ENCODE measurements around the gene WNT7B. TPM values are rescaled to one million over a fixed set of nuclear protein-coding genes. Genes with fewer than 3 reads are reported as not detected.

WNT7B gene
- total RNA-seq, 1 donor from 2014 or later: 5.4 TPM

DNA sequence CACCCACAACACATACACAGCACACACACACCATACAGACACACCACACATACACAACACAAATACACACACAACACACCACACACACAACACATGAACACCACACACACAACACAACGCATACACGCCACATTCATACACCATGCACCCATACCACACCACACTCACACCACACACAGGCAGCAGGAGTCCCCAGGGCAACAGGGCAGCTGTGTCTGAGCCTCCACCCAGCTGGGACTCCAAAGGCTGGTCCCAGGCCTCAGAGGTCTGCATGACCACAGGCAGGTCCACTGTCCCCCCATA is 3.3 kb upstream of the WNT7B start:
- Histone ChIP-seq H3K36me3 (no peaks in the 10 kb centered on the region), H3K27ac (no peak overlapping the region), H3K9me3 (no peaks in the 10 kb centered on the region), H3K4me1 (peaks cover 22% of the 10 kb centered on the region), H3K27me3 (peaks cover 27% of the 10 kb centered on the region), H3K4me3 (no peak overlapping the region)
- TF ChIP-seq, protein P1, sequence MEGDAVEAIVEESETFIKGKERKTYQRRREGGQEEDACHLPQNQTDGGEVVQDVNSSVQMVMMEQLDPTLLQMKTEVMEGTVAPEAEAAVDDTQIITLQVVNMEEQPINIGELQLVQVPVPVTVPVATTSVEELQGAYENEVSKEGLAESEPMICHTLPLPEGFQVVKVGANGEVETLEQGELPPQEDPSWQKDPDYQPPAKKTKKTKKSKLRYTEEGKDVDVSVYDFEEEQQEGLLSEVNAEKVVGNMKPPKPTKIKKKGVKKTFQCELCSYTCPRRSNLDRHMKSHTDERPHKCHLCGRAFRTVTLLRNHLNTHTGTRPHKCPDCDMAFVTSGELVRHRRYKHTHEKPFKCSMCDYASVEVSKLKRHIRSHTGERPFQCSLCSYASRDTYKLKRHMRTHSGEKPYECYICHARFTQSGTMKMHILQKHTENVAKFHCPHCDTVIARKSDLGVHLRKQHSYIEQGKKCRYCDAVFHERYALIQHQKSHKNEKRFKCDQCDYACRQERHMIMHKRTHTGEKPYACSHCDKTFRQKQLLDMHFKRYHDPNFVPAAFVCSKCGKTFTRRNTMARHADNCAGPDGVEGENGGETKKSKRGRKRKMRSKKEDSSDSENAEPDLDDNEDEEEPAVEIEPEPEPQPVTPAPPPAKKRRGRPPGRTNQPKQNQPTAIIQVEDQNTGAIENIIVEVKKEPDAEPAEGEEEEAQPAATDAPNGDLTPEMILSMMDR (IDR thresholded peaks at IDR 0.05): no peak
- ATAC-seq (no peak), DNase-seq (no peak)
- intact Hi-C loops (cut with DNase I): no loop called here

DNA sequence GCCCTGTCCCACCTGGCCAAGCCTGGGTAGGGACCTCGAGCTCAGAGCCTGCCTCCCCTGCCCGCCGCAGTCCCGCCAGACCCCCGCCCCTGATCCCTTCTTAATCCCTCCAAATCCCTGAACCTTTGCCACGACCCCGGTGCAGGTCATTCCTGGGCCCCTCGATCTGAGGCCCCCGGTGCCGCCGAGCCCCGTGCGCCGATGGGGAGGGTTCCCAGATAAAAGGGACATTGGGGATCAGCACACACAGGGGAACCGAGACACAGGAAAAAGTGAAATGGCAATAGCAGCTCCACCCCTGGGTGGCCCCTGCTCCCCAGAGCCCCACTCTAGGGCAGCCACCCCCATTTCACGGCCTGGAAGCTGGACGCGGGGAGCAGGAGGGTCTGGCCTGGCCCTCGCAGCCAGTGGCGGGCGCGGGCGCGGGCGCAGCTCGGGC is 1.3 kb upstream of the WNT7B start:
- H3K27ac ChIP-seq: no peak overlapping the region
- H3K9me3 ChIP-seq: no peaks in the 10 kb centered on the region
- ATAC-seq: no peak
- H3K4me3 ChIP-seq: peak overlapping the region; percentile 63
- no peaks in the 10 kb centered on the region for H3K36me3 ChIP-seq
- peaks cover 26% of the 10 kb centered on the region for H3K4me1 ChIP-seq
- no peak for DNase-seq
- TF ChIP-seq, protein P1 (IDR thresholded peaks at IDR 0.05): no peak
- H3K27me3 ChIP-seq: peaks cover 46% of the 10 kb centered on the region
- intact Hi-C loops (cut with DNase I): no loop called here

DNA sequence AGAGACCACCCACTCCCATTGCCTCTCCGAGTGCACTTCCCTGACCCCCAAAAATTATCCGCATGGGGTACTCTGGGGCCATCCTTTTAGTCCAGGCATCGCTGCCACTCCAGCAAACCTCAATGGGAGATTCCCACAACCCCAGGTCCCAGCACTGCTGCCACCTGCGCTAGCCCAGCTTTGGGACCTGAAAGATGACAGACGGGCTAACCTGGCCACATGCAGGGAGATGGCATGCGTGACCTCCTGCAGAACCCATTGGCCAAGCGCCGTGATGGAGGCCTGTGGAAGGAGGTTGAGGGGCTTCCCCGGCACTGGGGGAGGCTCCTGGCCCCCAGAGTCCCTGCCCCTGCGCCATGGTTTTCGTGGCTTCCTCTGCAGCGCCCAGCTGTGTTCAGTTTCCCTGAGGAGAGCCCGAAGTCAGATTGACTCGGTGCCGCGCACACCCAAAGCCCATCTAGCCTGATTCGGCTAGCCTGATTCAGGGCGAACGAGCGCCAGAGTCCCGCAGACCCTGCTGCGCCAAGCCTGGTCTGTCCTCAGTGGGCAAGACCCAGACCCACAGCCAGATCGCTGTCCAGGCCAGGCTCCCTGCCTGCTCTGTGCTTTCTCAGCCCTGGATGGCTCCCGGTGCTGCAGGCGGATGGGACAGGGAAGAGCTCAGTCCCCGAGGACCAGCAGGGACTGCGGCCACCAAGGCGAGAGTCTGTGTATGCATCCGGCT is 751 bp upstream of the WNT7B start:
- Histone ChIP-seq H3K27ac (no peak overlapping the region), H3K4me3 (peak overlapping the region; percentile 45), H3K36me3 (no peaks in the 10 kb centered on the region), H3K27me3 (peaks cover 52% of the 10 kb centered on the region), H3K9me3 (no peaks in the 10 kb centered on the region), H3K4me1 (peaks cover 26% of the 10 kb centered on the region)
- TF ChIP-seq, protein P1 (IDR thresholded peaks at IDR 0.05): no peak
- intact Hi-C loops (cut with DNase I): no loop called here
- no peak for DNase-seq
- no peak for ATAC-seq

DNA sequence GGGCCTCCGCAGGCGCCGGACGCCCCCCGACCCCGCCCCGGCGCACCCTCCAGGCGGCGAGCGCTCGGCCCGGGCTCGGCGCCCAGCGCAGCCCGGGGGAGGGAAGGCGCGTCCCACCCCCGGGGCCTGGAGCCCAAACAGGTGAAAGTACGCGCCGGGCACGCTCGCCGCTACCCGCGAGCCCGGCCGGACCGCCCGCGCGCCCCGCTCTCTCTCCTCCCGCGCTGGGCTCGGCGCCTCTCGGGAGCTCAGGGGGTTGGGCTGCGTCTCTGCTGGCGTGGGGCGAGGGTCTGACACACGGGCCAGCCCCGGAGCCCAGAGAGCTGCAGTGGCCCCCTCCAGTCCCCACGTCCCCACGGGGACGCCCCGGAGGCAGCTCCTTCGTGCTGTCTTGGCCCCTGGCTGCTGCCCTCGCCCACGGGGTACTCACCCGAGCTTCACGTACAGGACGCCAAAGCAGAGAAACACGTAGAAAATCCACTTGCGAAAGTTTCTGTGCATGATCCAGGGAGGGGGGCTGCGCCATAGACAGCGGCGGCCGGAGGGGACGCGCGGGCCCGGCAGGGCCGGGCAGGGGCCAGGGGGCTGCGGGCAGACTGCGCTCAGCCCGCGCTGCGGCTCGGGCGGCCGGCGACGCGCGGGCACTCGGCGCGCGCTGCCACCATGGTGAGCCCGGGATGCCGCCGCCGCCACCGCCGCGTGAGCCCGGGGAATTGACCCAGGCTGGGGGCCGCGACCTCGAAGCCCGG is 534 bp downstream of the WNT7B start:
- intact Hi-C loops (cut with DNase I): no loop called here
- Histone ChIP-seq H3K4me3 (peak overlapping the region; percentile 45), H3K4me1 (peaks cover 27% of the 10 kb centered on the region), H3K36me3 (no peaks in the 10 kb centered on the region), H3K27me3 (peaks cover 65% of the 10 kb centered on the region), H3K9me3 (no peaks in the 10 kb centered on the region), H3K27ac (no peak overlapping the region)
- ATAC-seq (no peak), DNase-seq (peak; percentile 73)
- TF ChIP-seq, protein P1 (IDR thresholded peaks at IDR 0.05): no peak

DNA sequence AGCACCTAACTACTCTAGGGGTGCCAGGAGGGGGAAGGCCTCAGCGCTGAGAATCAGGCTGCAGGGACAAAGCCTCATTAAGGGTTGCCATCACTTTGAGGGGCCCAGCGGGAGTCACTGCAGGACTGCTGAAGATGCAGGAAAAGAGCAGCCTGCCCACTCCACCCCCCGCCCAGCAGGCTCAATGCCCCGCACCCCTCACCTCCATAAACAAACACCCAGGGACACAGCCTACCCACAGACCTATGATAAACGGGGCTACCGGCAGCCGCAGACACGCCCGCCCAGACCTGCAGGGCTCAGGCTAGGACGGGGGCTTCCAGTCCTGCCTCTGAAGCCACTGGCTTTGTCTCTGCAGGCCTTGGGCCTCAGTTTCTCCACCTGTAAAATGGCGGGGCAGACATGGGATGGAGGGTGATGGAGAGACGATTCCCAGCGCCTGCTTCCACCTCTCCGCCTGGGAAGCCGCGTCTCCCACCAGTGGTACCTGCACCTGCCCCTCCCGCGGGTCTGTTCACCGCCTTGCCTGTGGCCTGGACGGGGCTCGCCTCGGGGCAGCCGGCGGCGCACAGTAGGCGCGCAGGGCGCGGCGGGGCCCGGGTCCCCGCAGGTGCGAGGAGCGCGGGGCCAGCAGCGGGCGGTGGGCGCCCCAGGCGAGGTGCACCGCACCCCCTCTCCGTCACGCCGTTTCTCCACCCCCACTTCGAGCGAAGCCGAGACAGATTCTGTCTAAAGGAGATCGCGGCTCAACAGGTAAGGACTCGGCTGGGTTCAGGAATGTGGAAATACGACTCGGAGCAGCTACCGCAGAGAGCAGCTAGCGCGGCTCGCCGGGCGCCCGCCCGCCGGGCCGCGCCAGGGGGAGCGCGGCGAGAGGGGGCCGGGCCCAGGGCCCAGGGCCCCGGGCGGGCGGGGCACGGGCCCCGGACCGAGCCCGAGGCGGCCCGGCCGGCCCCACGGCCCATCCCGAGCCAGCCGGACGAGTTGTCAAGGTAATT is 1.5 kb downstream of the WNT7B start:
- H3K27me3 ChIP-seq: peaks cover 74% of the 10 kb centered on the region
- peak; percentile 25 for ATAC-seq
- intact Hi-C loops (cut with DNase I): no loop called here

More for the DNA sequence above, 1.5 kb downstream of the WNT7B start:
- Histone ChIP-seq H3K36me3 (no peaks in the 10 kb centered on the region), H3K9me3 (no peaks in the 10 kb centered on the region), H3K27ac (no peak overlapping the region), H3K4me1 (peaks cover 35% of the 10 kb centered on the region), H3K4me3 (peak overlapping the region; percentile 28)
- no peak for DNase-seq
- TF ChIP-seq, protein P1 (IDR thresholded peaks at IDR 0.05): no peak
